Activated CD4-positive, CD25-positive, alpha-beta regulatory T cell treated with anti-CD3 and anti-CD28 coated beads, Interleukin-2, amount 50 U/mL, for 72 hours (primary cell): ENCODE measurements around the gene CBX7.

Experiments used
- DNase-seq: peaks from one replicate; pipeline ENCODE4 v3.0.0; 2021

CBX7 gene

GRCh38 chr22:39122772-39123470 is 29.6 kb downstream of the CBX7 start:
- no peak for DNase-seq

GRCh38 chr22:39120983-39121382 is 31.5 kb downstream of the CBX7 start:
- DNase-seq = no peak

- peak; percentile 67 for DNase-seq
Observed at GRCh38 chr22:39117585-39118191, 34.8 kb downstream of the CBX7 start.

GRCh38 chr22:39115977-39116621 is 36.4 kb downstream of the CBX7 start:
- no peak for DNase-seq

- DNase-seq = no peak
Observed at GRCh38 chr22:39115570-39115969, 36.9 kb downstream of the CBX7 start.

- DNase-seq = no peak
Observed at GRCh38 chr22:39114112-39114511, 38.4 kb downstream of the CBX7 start.

GRCh38 chr22:39110631-39111561 is 41.6 kb downstream of the CBX7 start:
- DNase-seq = no peak

- DNase-seq = no peak
Observed at GRCh38 chr22:39109361-39109760, 43.1 kb downstream of the CBX7 start.

- no peak for DNase-seq
Observed at GRCh38 chr22:39108487-39108886, 44.0 kb downstream of the CBX7 start.

GRCh38 chr22:39106326-39106725 is 46.2 kb downstream of the CBX7 start:
- DNase-seq = no peak

GRCh38 chr22:39103431-39103830 is 49.0 kb downstream of the CBX7 start:
- DNase-seq = no peak

- no peak for DNase-seq
Observed at GRCh38 chr22:39101226-39101625, 51.3 kb downstream of the CBX7 start.

- no peak for DNase-seq
Observed at GRCh38 chr22:39098576-39098975, 53.9 kb downstream of the CBX7 start.

GRCh38 chr22:39098026-39098425 is 54.5 kb downstream of the CBX7 start:
- no peak for DNase-seq

- peak; percentile 56 for DNase-seq
Observed at GRCh38 chr22:39097098-39098020, 55.1 kb downstream of the CBX7 start, which contains the start of gene APOBEC3H. Gene APOBEC3H, plus strand, starts transcription at chr22:39097244. Its CDS starts 3,035 bp downstream, at chr22:39100279.

- no peak for DNase-seq
Observed at GRCh38 chr22:39095971-39096370, 56.5 kb downstream of the CBX7 start.

- no peak for DNase-seq
Observed at GRCh38 chr22:39094717-39095389, 57.6 kb downstream of the CBX7 start.

- DNase-seq = no peak
Observed at GRCh38 chr22:39092111-39092862, 60.2 kb downstream of the CBX7 start.

- DNase-seq = no peak
Observed at GRCh38 chr22:39091126-39092081, 61.1 kb downstream of the CBX7 start.
